Prostate gland (tissue), 2 donors: ENCODE measurements around the gene RALGPS1.

Experiments used
- CTCF ChIP-seq, 4 experiments: fragments of 200-600 bp in 2 of 4; fragments of 450-650 bp in 2 of 4; sonication (generic) in 2 of 4; IDR thresholded peaks; 1 replicate in 3 of 4; 2 replicates in 1 of 4; pipeline ENCODE4 v1.5.1; 2016 to 2019; ENCODE audit warnings: antibody characterized with exemption in 4 of 4, mild to moderate bottlenecking in 2 of 4, moderate library complexity in 2 of 4
- POLR2A ChIP-seq: fragments of 450-650 bp; IDR thresholded peaks from one replicate; pipeline ENCODE4 v1.6.1; 2016; ENCODE audit warnings: antibody characterized with exemption, mild to moderate bottlenecking
- POLR2AphosphoS5 ChIP-seq: sonication (generic); formaldehyde crosslinking; IDR thresholded peaks from one replicate; pipeline ENCODE4 v1.6.1; 2017; ENCODE audit warnings: antibody characterized with exemption

- TF ChIP-seq CTCF (IDR thresholded peaks at IDR 0.05) (no peak), POLR2A (no peak), POLR2AphosphoS5 (no peak)
Observed at GRCh38 chr9:127107929-127108876, 193.6 kb downstream of the RALGPS1 start.
